Colon (tissue), 2 donors: ENCODE results near the gene TTC17.
"Not testable (repeated sequence)": the region's sequence is repeated elsewhere in the genome, so short reads cannot be mapped to it uniquely, and the experiment has no call there.

Source experiments
- FAIRE-seq: peaks from 2 replicates; lab custom pipeline; 2012; peaks lifted over from hg19 to GRCh38; lab: Jason Lieb, UNC
- donor health status: control.
- donor health status: control.

The TTC17 gene, protein sequence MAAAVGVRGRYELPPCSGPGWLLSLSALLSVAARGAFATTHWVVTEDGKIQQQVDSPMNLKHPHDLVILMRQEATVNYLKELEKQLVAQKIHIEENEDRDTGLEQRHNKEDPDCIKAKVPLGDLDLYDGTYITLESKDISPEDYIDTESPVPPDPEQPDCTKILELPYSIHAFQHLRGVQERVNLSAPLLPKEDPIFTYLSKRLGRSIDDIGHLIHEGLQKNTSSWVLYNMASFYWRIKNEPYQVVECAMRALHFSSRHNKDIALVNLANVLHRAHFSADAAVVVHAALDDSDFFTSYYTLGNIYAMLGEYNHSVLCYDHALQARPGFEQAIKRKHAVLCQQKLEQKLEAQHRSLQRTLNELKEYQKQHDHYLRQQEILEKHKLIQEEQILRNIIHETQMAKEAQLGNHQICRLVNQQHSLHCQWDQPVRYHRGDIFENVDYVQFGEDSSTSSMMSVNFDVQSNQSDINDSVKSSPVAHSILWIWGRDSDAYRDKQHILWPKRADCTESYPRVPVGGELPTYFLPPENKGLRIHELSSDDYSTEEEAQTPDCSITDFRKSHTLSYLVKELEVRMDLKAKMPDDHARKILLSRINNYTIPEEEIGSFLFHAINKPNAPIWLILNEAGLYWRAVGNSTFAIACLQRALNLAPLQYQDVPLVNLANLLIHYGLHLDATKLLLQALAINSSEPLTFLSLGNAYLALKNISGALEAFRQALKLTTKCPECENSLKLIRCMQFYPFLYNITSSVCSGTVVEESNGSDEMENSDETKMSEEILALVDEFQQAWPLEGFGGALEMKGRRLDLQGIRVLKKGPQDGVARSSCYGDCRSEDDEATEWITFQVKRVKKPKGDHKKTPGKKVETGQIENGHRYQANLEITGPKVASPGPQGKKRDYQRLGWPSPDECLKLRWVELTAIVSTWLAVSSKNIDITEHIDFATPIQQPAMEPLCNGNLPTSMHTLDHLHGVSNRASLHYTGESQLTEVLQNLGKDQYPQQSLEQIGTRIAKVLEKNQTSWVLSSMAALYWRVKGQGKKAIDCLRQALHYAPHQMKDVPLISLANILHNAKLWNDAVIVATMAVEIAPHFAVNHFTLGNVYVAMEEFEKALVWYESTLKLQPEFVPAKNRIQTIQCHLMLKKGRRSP

DNA sequence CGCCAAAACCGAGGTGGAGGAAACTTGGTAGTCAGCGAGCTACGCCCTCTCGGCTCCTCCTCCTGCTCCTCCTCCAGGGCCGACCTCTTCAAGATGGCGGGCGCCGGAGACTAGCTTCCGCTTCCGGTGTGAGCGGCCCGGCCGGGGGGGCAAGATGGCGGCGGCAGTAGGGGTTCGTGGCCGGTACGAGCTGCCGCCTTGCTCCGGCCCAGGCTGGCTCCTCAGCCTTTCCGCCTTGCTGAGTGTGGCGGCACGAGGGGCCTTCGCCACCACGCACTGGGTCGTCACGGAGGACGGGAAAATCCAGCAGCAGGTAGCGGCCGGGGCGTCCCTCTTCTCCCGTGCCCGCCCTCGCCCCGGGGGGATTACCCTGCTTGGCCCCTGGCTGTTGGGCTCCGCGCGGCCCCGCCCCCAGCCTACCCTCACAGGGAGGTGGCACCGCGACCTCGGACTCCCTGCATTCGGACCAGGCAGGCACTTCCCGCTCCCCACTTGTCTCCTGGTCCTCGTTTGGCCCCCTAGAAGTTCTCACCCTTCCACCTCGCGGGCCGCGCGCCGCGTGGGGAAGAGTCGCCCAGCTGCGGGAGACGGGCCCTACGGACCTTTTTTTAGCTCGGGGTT is at the start of gene TTC17:
TTC17 (plus strand) TSS at position 120 of the 621 bp plus-strand sequence; CDS start at position 155, 35 bp downstream.
- no peak for FAIRE-seq

DNA sequence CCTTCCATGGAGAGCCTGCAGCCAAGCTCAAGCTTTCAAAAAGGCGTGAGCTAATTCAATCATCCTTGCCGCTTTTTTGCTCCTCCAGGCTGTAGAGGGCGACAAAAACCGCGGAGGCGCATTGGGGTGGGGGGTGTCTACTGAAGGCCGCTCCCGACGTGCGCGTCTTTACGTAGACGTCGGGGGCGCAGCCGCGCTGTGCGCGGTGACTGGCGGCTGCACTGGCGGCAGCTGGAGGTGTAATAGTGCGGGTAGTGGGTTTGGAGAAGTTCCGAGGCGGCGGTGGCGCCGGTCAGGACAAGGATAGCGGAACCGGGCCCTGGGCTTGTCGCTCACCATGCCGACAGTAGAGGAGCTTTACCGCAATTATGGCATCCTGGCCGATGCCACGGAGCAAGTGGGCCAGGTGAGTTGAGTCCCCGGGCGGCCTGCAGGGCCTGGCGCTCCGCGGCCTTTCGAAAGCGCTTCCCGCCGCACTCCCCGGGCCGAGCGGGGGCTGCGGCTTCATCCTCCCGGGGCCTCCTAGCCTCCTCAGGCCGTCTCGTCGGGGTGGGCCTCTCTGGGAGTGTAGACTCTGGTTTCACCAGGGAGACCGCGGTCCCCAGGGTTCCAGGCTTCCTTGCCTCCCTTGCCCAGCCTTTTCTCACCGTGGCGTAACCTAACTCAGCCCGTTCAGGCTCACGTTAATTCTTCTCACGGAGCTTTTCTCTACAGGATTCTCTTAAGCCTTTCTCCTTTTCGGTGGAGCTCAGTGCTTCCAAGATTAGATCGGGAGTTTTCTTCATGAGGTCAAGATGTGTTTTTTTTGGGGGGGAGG is 46.7 kb upstream of the TTC17 start, which contains the start of gene API5:
API5 (plus strand) TSS at position 206 of the 817 bp plus-strand sequence; CDS start at position 338, 132 bp downstream.
- no peak for FAIRE-seq

DNA sequence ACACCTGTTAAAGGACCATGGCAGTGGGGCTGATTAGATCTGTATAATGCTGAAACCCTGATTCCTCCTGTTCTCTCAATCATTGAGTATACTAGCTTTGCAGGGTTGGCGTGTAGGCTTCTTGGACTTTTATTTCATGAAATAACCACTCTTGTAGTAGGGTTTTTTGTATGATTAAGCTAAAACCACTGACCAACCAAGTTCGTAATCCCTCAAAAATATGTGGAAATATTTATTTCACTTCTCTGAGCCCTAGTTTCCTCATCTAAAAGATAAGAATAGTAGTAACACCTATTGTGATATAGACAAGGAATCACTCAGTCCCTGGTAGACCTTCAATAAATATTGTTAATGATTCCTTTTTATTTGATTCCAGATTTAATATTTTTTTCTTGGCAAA is 42.8 kb upstream of the TTC17 start:
- FAIRE-seq = no peak

DNA sequence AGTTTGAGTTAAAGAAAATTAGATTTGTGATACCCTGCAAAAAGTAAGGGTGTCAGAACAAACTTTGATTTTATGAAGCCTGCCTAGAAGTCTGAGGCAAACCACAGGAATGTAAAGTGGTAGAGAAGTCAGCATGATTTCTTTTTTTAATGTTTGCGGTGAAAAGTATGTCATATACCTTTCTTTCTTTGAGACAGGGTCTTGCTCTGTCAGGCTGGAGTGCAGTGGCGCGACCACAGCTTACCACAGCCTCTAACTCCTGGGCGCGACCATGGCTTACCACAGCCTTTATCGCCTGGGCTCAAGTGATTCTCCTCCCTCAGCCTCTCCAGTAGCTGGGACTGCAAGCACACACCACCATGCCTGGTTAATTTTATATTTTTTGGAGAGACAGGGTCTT is 42.3 kb upstream of the TTC17 start:
- no peak for FAIRE-seq

DNA sequence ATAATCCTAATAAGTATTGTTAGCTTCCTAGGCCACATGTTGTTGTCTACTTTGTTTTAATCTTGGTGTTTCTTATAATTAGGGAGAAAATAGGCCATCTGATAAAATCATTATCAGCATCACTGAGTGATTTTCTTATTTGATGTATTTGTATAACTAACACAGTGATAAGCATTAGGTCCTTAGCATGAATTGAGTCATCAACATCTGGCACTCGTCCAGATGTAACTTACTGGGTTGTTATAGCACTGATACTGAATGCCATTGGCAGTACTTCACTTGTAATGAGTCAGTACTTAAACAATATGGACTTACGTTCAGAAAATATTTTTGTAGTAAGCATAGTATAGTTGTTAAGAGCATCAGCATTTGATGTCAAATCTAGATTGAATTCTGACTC is 30.7 kb upstream of the TTC17 start:
- no peak for FAIRE-seq

DNA sequence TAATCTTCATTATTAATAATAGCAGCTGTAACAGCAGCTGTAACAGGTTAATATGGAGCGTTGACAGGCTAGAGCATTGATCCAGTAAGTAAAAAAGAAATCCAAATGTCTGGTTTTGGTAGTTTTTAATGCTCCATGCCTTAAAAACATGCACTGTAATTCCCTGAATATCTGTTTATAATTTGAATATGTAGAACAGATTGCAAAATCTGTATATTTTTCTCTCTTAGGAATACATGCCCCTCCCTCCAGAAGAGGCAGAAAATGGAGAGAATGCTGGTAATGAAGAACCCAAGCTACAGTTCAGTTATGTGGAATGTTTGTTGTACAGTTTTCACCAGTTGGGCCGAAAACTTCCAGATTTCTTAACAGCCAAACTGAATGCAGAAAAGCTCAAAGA is 30.2 kb upstream of the TTC17 start:
- no peak for FAIRE-seq

DNA sequence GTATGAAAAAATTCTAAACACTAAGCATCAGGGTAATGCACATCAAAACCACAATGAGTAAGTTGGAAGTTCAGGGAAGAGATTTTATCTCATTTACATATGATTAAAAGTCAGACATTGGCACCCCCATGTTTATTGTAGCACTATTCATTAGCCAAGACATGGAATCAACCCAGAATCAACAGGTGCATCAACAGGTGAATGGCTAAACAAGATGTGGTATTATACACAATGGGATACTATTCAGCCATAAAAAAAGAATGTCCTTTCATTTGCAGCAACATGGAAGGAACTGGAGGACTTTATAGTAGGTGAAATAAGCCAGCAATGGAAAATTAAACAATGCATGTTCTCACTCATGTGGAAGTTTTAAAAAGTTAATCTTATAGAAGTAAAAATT is 17.6 kb upstream of the TTC17 start:
- no peak for FAIRE-seq

DNA sequence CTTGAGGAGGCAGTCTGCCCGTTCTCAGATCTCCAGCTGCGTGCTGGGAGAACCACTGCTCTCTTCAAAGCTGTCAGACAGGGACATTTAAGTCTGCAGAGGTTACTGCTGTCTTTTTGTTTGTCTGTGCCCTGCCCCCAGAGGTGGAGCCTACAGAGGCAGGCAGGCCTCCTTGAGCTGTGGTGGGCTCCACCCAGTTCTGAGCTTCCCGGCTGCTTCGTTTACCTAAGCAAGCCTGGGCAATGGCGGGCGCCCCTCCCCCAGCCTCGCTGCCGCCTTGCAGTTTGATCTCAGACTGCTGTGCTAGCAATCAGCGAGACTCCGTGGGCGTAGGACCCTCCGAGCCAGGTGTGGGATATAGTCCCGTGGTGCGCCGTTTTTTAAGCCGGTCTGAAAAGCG is 7.3 kb upstream of the TTC17 start:
- not testable (repeated sequence) for FAIRE-seq

DNA sequence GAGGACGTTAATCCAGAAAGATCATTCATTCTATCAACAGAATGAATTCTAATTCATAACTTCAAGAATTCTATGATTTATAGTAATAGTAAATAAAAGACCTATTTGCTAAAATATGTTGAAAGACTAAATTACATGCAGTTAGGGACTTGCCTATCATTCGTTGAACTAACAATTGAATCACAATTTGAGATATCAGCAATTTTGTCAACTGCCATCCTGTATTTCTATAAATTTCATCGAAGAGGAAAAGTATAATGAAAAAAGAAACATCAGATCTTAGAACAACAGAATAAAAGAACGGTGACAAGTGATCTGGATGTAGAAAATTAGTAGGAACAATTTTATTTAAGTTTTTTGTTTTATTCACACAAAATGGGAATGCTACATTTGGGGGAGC is 4.4 kb upstream of the TTC17 start:
- FAIRE-seq = no peak

DNA sequence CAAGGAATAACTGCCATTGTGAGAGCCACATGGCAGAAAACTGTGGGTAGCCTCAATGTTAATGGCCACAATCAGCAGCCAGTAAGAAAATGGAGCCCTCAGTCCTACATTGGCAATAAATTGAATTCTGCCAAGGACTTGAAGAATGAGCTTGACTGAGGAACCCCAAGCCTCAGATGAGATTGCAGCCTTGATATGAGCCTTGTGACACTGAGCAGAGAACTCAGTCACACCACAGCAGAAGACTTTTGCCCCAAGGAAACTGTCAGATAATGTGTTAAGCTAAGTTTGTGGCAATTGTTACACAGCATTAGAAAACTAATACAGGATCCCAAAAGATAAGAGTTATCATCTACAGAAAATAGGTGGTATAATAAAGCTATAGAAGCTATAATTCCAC is 2.4 kb upstream of the TTC17 start:
- no peak for FAIRE-seq

DNA sequence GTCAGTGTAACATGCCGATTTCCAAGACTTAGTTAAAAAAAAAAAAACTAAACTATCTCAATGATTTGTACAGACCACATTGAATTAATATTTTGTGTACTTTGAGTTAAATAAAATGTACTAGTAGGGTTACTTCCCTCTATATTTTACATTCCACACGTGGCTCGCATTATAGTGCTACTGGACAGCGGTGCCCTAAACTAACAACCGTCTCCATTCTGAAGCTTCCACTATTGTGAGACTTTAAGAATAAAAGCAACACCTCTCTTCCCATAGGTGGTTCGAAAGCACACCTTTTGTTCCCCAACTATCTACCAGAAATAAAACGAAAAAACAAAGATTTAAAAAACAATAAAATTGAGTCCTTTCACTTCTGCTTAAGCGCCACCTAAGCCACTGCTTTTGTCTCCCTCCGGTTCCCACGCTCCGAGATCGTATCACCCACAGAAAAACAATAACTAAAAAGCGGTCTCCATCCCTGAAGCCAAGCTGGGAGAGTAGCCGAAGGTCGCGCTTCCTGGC is 380 bp upstream of the TTC17 start:
- no peak for FAIRE-seq

DNA sequence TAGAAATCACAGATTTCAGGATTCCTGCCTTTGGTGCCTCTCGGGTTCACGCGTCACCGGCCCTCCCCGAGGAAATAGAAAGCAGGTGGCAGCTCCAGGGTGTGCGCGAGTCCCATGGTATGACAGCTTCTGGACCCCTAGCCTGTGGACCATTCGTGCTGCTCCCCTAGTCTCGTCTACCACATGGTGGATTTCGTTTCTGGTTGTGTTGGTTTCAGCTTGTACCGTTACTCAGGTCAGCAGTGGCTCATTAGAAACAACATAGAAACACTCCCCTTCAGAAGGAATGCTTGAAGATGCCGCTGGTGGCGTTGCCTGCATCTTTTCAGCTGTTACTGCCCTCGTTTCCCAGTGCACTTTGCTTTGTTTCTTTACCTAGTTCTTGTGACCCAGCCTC is 700 bp downstream of the TTC17 start:
- no peak for FAIRE-seq

DNA sequence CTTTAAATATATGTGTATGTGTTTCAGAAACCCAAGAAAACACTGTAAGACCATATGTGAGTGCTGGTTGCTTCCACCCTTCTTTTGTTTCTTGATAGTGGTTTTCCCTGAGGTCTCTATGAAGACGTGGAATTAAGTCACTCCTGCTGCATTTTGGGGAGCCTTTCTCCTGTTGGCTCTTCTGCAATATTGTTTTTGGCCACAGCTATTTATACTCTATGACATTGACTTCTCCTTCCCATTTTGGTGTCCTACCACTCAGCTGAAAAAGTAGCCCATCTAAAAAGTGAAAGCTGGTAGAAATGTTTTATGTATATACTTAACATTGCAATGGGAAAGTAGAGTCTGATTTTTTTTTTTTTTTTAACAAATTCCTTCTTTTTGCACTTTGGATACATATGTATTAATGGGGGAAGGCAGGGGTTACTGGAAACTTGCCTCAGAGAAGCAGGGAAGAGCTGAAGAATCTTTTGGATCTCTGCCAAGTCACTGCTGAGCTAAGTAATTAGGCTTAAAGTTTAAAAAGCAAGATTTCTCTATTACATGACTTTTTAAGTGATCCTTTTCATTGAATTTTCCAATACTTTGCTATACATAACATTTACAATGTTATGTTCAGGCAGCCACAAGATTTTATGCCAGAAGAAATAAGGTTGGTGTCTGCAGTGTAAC is 1.8 kb downstream of the TTC17 start:
- FAIRE-seq = no peak

DNA sequence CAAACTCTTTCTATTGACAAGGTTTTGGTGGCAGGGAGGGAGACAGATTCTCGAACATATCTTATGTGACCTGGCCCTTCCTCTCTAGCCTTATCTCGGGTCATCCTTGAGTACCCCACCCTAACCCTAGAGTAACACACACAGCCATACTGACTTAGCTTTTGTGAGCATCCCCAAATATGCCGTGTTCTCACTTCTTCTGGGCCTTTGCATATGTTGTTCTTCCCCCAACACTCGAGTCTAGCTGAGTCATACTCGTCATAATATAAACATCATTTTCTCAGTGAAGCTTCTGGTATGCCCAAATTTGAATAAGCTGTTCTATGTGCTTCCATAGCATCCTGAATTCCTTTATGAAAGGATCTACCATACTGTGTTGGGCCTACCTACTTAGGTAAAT is 8.0 kb downstream of the TTC17 start:
- FAIRE-seq = no peak

DNA sequence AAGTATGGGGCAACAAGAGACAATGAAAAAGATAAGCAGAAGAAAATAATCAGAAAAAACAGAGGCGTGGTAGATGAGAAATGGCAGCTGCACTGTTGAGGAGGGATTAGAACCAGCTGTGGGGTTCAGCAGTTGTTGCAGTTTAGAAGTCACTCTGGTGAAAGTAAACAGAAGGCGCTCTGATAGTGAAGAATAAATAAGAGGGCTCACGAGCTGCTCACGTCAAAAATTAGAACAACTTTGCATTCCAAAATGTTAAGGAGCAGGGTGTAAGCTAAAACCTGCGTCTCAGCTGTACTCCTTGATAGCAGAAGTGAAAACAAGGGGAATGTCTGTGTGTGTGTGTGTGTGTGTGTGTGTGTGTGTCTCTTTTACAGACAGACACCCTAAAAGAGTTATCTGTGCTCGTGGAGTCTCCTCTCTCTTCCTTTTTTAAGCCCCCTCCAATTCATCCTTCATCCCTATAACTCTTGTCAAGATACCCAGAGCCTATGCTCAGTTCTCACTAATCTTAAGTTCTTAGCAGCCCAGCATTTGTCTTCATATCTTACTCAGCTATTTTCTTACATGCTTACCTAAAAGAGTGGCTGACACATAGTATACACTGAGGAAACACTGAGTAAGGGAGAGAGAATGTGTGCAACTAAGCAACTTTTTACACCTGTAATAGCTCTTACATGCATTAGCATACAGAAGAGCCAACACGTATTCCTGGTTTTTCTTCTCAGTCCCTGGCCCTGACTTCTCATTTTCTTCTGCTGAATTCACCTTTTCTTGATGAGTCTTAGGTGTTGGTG is 8.9 kb downstream of the TTC17 start:
- no peak for FAIRE-seq

DNA sequence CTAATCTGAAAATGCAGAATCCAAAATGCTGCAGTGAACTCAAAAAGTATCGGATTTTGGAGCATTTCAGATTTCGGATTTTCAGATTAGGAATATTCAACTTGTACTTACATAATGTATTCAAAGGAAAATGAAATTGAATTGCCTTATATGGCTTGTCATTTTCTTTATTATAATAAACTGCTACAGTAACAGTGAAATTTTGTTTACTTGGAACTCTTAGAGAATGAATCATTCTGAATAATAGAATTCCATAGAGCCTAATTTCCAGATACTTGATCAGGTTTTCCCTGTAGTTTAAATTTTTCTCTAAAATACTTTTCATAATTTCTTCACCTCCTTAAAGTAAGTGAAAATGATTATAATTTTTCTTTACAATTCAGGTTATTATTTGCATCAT is 17.3 kb downstream of the TTC17 start:
- FAIRE-seq = no peak

DNA sequence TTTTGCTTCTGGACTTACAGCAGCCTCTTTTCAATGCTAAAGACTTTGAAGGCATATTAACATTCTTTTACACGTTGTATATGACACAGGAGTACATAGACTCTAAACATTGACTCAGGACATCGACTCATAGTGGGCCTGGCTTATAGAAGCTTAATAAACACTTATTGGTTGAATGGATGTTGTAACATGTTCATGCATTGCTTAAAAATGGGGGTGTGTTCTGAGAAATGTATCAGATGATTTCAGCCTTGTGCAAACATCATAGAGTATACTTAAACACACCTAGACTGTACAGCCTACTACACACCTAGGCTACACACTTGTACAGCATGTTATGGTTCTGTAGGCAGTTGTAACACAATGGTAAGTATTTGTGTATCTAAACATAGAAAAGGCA is 17.9 kb downstream of the TTC17 start:
- no peak for FAIRE-seq

DNA sequence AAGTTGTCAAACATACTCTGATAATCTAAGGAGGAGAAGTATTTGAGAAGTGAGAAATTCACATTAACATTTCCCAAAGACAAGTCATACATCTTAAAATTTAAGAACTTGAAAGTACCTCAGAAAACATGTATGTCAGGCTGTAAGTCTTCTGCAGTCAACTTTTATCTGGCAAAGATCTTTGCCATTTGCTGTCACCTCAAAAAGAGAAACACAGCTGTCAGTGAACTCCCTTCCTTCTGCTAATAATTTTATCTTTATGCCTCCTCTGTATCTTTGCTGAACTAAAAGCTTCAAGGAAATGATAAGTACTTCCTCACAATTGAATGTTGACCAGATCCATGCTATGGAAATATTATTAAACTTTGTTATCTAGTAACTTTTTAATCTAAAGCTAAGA is 18.7 kb downstream of the TTC17 start:
- no peak for FAIRE-seq

DNA sequence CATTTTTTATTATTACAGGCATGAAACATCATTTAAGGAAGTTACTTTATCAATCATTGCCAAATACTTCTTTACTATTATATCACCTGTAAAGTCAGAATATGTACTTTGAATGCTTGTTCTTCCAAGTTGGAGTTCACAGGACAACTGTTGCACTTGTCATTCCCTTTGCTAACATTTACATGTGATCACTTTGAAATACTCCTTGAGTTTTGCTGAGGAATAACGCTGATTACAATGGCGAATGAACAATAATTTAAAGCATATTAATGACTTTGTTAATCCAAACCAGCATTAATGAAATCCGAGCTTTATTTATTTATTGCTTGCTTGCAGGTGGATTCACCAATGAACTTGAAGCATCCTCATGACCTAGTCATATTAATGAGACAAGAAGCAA is 20.2 kb downstream of the TTC17 start:
- FAIRE-seq = no peak

DNA sequence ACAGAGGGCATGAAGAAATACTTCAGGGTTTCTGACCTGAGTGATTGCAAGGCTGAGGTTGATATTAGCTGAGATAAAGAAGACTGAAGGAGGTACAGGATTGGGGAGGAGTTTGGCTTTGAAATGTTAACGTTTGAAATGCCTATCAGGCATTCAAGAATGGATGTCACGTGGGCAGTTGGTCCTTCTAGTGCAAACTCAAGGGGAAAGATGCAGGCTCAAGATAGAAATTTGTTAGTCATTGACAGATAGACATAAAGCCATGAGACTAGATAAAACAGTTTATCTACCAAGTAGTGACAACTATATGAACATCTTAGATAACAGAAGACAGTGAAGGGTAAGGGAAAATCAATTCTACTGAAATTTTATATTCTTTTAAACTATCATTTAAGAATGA is 23.1 kb downstream of the TTC17 start:
- FAIRE-seq = no peak
